HepG2 (cell line): ENCODE data around the gene FXR2. TPM values are rescaled to one million over a fixed set of nuclear protein-coding genes. Genes with fewer than 3 reads are reported as not detected.
A peak's percentile ranks its signal among the peaks of the same experiment; 100 is the strongest.

Experiments used
- ATAC-seq: fragments of 200-7000 bp; cut with Tn5 transposase; 3 replicates; pipeline ENCODE4 v1.9.1; 2020; ENCODE audit warnings: mild to moderate bottlenecking, moderate library complexity
- BruUV-seq: library from RNA; stranded (reverse); fragments of 400-500 nt; replicated peaks from 2 replicates; lab custom pipeline; 2021; lab: Mats Ljungman, UMichigan
- CTCF ChIA-PET: fragments of 300-600 bp; formaldehyde crosslinking; extraction: SDS; loops from one replicate; lab custom pipeline; 2021; ENCODE audit warnings: low total read pairs, inconsistent platforms, low intra/inter-chr PET ratio; lab: Yijun Ruan, JAX
- POLR2A ChIA-PET: fragments of 350-600 bp; sonication (Branson Sonifier 250); formaldehyde crosslinking; loops from one replicate; lab custom pipeline; 2020; ENCODE audit warnings: antibody characterized with exemption, inconsistent platforms; lab: Yijun Ruan, JAX
- DNase-seq: peaks from one replicate; pipeline ENCODE4 v3.0.0-alpha.2; 2015; ENCODE audit warnings: low spot score
- FAIRE-seq: peaks from 3 replicates; lab custom pipeline; 2011; peaks lifted over from hg19 to GRCh38; lab: Jason Lieb, UNC
- H2AFZ ChIP-seq: one replicate; pipeline ENCODE4 v1.6.1; 2011; ENCODE audit warnings: low read length, inconsistent platforms
- H3K27ac ChIP-seq: fragments of 300-600 bp; 3 replicates; pipeline ENCODE4 v1.8.0; 2011; ENCODE audit warnings: mixed run types, mild to moderate bottlenecking, mixed read lengths, low read length, inconsistent platforms; ENCODE audit not compliant: insufficient read depth; ENCODE audit errors: extremely low read length
- H3K27me3 ChIP-seq, 2 experiments: fragments of 200-600 bp in 1 of 2; 2 replicates in 1 of 2; 3 replicates in 1 of 2; pipeline versions ENCODE4 v1.6.0 to v1.8.0; 2011; ENCODE audit warnings: low read length in 2 of 2, mild to moderate bottlenecking in 2 of 2, moderate library complexity in 2 of 2, inconsistent platforms in 1 of 2; ENCODE audit not compliant: insufficient read depth in 2 of 2, control insufficient read depth in 1 of 2
- H3K36me3 ChIP-seq, 2 experiments: fragments of 200-600 bp in 1 of 2; replicated peaks in 1 of 2; 2 replicates in 1 of 2; 3 replicates in 1 of 2; pipeline versions ENCODE4 v1.5.1 to v1.8.0; 2011; ENCODE audit warnings: low read length in 2 of 2, inconsistent platforms in 1 of 2; ENCODE audit not compliant: insufficient read depth in 2 of 2, control insufficient read depth in 1 of 2
- H3K4me1 ChIP-seq: 2 replicates; pipeline ENCODE4 v1.5.1; 2012; ENCODE audit warnings: low read length, inconsistent platforms; ENCODE audit not compliant: insufficient read depth
- H3K4me2 ChIP-seq: 2 replicates; pipeline ENCODE4 v1.6.0; 2011; ENCODE audit warnings: low read depth, low read length, inconsistent platforms
- H3K4me3 ChIP-seq, 3 experiments: fragments of 200-600 bp in 1 of 3; sonication (generic), shearing (Covaris generic) in 1 of 3; replicated peaks in 1 of 3; 2 replicates each; pipeline ENCODE4 v1.5.1; 2011 to 2016; ENCODE audit warnings: low read length in 3 of 3, inconsistent platforms in 2 of 3, low read depth in 2 of 3, mild to moderate bottlenecking in 2 of 3, control low read depth in 1 of 3, mixed read lengths in 1 of 3; ENCODE audit not compliant: insufficient read depth in 1 of 3
- H3K79me2 ChIP-seq: one replicate; pipeline ENCODE4 v1.6.1; 2011; ENCODE audit warnings: low read length, inconsistent platforms; ENCODE audit not compliant: insufficient read depth
- H3K9ac ChIP-seq: 2 replicates; pipeline ENCODE4 v1.6.0; 2011; ENCODE audit warnings: mild to moderate bottlenecking, low read depth, low read length, inconsistent platforms; ENCODE audit not compliant: insufficient read depth
- H3K9me3 ChIP-seq: 2 replicates; pipeline ENCODE4 v1.5.1; 2012; ENCODE audit warnings: mild to moderate bottlenecking, low read length
- H4K20me1 ChIP-seq: 2 replicates; pipeline ENCODE4 v1.6.0; 2011; ENCODE audit warnings: inconsistent platforms, mild to moderate bottlenecking, low read length, moderate library complexity; ENCODE audit not compliant: insufficient read depth
- HCFC1 ChIP-seq: fragments of 150-350 bp; IDR thresholded peaks from 2 replicates; pipeline ENCODE4 v1.6.1; 2014; ENCODE audit warnings: low read depth, low read length
- MAFF ChIP-seq: IDR thresholded peaks from 2 replicates; pipeline ENCODE4 v1.6.1; 2011; ENCODE audit warnings: low read depth, low read length, improper control_type of control experiment
- PAF1 ChIP-seq: IDR thresholded peaks from 2 replicates; pipeline ENCODE4 v1.6.1; 2016; ENCODE audit warnings: missing genetic modification reagents, missing compliant biosample characterization
- PATZ1 ChIP-seq: sonication (generic); formaldehyde crosslinking; IDR thresholded peaks from 2 replicates; pipeline ENCODE4 v1.4.0; 2020; ENCODE audit warnings: missing genetic modification reagents
- PBX2 ChIP-seq: IDR thresholded peaks from 2 replicates; pipeline ENCODE4 v1.6.1; 2016; ENCODE audit warnings: control low read depth
- POGZ ChIP-seq: sonication (generic); formaldehyde crosslinking; IDR thresholded peaks from 2 replicates; pipeline ENCODE4 v1.4.0; 2020; ENCODE audit warnings: mild to moderate bottlenecking, missing genetic modification reagents
- RARG ChIP-seq: sonication (generic); formaldehyde crosslinking; IDR thresholded peaks from 2 replicates; pipeline ENCODE4 v1.4.0; 2020; ENCODE audit warnings: low read depth, mild to moderate bottlenecking, missing genetic modification reagents
- RXRA ChIP-seq: sonication (generic); formaldehyde crosslinking; IDR thresholded peaks from 2 replicates; pipeline ENCODE4 v1.5.1; 2020; ENCODE audit warnings: missing genetic modification reagents
- SMARCC2 ChIP-seq: fragments of 450-650 bp; IDR thresholded peaks from 2 replicates; pipeline ENCODE4 v1.6.1; 2017; ENCODE audit warnings: antibody characterized with exemption, mild to moderate bottlenecking
- STAG1 ChIP-seq: sonication (generic); formaldehyde crosslinking; IDR thresholded peaks from 2 replicates; pipeline ENCODE4 v1.4.0; 2020; ENCODE audit warnings: missing genetic modification reagents
- ZNF354B ChIP-seq: sonication (generic); formaldehyde crosslinking; IDR thresholded peaks from 2 replicates; pipeline ENCODE4 v1.8.0; 2022; ENCODE audit warnings: mild to moderate bottlenecking, missing genetic modification reagents
- ZNF546 ChIP-seq: sonication (generic); formaldehyde crosslinking; conservative IDR thresholded peaks from 2 replicates; pipeline ENCODE4 v1.8.1; 2023; ENCODE audit warnings: mild to moderate bottlenecking, missing genetic modification reagents
- WGBS: methylation state at CpG from one replicate; pipeline ENCODE4 v1.1.6; 2017; ENCODE audit warnings: low lambda C conversion rate; 5-methylcytosine and 5-hydroxymethylcytosine counted together
- in situ Hi-C: cut with HindIII; loops from 2 replicates; pipeline ENCODE4 v1.10.0; 2017; ENCODE audit warnings: low pct_unique_long_range_greater_than_20kb; ENCODE audit not compliant: extremely low pct_ligation_motif_present
- intact Hi-C: fragments of 100-400 bp; cut with micrococcal nuclease; formaldehyde crosslinking; loops from one replicate; pipeline ENCODE4 v1.10.0; 2022; ENCODE audit not compliant: unreplicated experiment
- polyA plus RNA-seq, 8 experiments: library from polyadenylated mRNA; depleted of rRNA in 3 of 8; stranded (reverse) in 7 of 8; unstranded in 1 of 8; fragments of >200 nt; fragmentation: Illumina TruSeq in 4 of 8; extraction: Trizol in 4 of 8; gene quantifications; 2 replicates each; pipeline versions ENCODE4 v1.2.1 to v1.2.3, GENCODE V29; 2011 to 2016; ENCODE audit warnings: low read depth in 4 of 8, missing spikeins in 1 of 8, mixed read lengths in 1 of 8; ENCODE audit not compliant: insufficient read depth in 1 of 8
- total RNA-seq, 5 experiments: library from RNA; depleted of rRNA; stranded (reverse); fragments of >200 nt; fragmentation: Illumina TruSeq; extraction: Trizol; gene quantifications; 2 replicates each; pipeline ENCODE4 v1.2.3, GENCODE V29; 2016; ENCODE audit warnings: low read depth in 1 of 5

Gene FXR2
- total and polyA plus RNA-seq, 2 of the 13 experiments (the other 11 are each of a cell fraction or from before 2014, with no cell fraction given) = 20.9 to 24.4 TPM

- TF ChIP-seq PATZ1 = 0 out of 2 replicates have a peak, but pooled peaks have one; percentile 46
- no peak for TF ChIP-seq RXRA (CRISPR knock-in tag)
- no peak for TF ChIP-seq MAFF
Observed at GRCh38 chr17:7650509-7651096, 35.9 kb upstream of the FXR2 start, which contains the start of gene ATP1B2 (continued).

GRCh38 chr17:7647018-7647417 is 32.3 kb upstream of the FXR2 start:
- FAIRE-seq (no peak), DNase-seq (no peak)
- H3K9me3 ChIP-seq = no peaks in the 10 kb centered on the region
- in situ Hi-C loops = no loop called here
- H3K27me3 ChIP-seq = peaks cover 5 to 19% of the 10 kb centered on the region in 2 experiments
- CTCF ChIA-PET = no interaction called here
- 59% methylated on average over 4 of the region's 4 CpGs for WGBS
- no peak overlapping the region for H3K27ac ChIP-seq
- BruUV-seq = no TSS peak
- peaks cover 20% of the 10 kb centered on the region for H3K4me1 ChIP-seq
- no peak overlapping the region for H2AFZ ChIP-seq
- no peak for TF ChIP-seq RARG (CRISPR knock-in tag)
- TF ChIP-seq, all 625 proteins: peak for 0
- no peak overlapping the region for H3K4me3 ChIP-seq
- H3K36me3 ChIP-seq = no peaks in the 10 kb centered on the region
- H3K79me2 ChIP-seq = no peaks in the 10 kb centered on the region
- H4K20me1 ChIP-seq = no peaks in the 10 kb centered on the region
- intact Hi-C loops = no loop called here
- no peak overlapping the region for H3K9ac ChIP-seq
- no peak for ATAC-seq
- POLR2A ChIA-PET = no interaction called here
- no peak overlapping the region for H3K4me2 ChIP-seq

GRCh38 chr17:7646457-7646856 is 31.8 kb upstream of the FXR2 start:
- H4K20me1 ChIP-seq = no peaks in the 10 kb centered on the region
- FAIRE-seq (no peak), ATAC-seq (no peak), DNase-seq (no peak)
- no TSS peak for BruUV-seq
- H2AFZ ChIP-seq = no peak overlapping the region
- 59% methylated on average over 8 of the region's 9 CpGs for WGBS
- no peak overlapping the region for H3K4me2 ChIP-seq
- in situ Hi-C loops (no loop called here), intact Hi-C loops (no loop called here)
- H3K9me3 ChIP-seq = no peaks in the 10 kb centered on the region
- H3K4me3 ChIP-seq = no peak overlapping the region
- H3K27ac ChIP-seq = no peak overlapping the region
- no peak for TF ChIP-seq ZNF546 (CRISPR knock-in tag)
- TF ChIP-seq ZNF354B (CRISPR knock-in tag) = no peak
- no peak for TF ChIP-seq HCFC1
- no peak for TF ChIP-seq STAG1
- no peak for TF ChIP-seq PBX2
- no peak for TF ChIP-seq PAF1 (CRISPR knock-in tag)
- no peak for TF ChIP-seq POGZ (CRISPR knock-in tag)
- no peak for TF ChIP-seq SMARCC2
- H3K79me2 ChIP-seq = no peaks in the 10 kb centered on the region
- ChIA-PET POLR2A (no interaction called here), CTCF (no interaction called here)
- peaks cover 16% of the 10 kb centered on the region for H3K4me1 ChIP-seq
- no peak overlapping the region for H3K9ac ChIP-seq
- no peaks in the 10 kb centered on the region for H3K36me3 ChIP-seq
- peaks cover 5 to 14% of the 10 kb centered on the region in 2 experiments for H3K27me3 ChIP-seq
